ENCODE data around the gene ATP9B.

ATP9B gene

DNA sequence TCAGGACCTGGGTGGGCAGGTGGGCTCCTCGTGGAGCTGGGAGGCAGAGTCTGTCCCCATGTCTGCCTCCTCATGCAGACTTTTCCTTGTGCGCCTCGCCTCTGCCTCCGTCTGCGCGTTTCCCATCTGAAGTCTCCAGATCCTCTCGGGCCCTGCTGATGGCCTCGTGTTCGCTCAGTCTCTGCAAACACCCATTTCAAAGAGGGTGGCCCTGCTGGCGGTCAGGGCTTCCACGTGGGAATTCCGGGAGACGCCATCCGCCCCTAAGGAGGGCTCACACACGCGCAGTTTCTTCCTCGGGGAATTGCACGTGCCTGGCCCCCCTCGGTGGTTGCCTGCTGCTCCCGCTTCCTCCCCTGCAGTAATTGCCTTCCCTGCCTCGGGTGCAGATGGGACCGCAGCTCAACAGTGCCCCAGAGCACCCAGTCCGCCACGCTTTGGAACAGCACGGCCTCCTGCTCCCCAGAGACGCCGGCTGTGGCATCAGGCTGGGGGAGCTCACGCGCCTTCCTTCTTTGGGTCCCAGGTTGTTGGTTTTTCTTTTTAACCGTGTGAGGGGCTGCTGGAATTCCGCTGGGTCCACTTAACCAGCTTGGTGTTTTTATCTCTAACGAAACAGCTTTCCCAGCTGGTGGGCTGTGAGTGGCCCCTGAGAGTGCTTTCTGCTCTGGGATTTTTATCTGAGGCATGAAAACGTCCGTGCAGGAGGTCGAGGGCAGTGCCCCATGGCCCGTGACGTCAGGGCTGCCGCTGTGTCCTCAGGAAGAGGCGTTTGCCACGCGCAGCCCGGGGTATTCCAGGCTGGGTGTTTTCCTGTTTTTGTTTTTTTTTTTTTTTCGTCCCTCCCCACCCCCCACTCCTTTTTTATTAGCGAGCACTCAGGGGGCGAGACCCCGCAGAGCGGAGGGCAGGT, 342.7 kb downstream of the ATP9B start:
- Histone ChIP-seq H3K36me3 (ENCODE audit: insufficient read depth, insufficient read length, low read length) (peaks cover 45% of the 10 kb centered on the region), H3K9me3 (ENCODE audit: insufficient read depth, low read length) (no peaks in the 10 kb centered on the region), H3K9ac (ENCODE audit: insufficient read length, low read depth) (peak overlapping the region; percentile 42), H3K4me3 (ENCODE audit: insufficient read length, low read depth) (no peak overlapping the region), H3K27me3 (ENCODE audit: insufficient read depth, insufficient read length) (no peaks in the 10 kb centered on the region), H3K4me1 (ENCODE audit: insufficient read depth, insufficient read length) (peaks cover 11% of the 10 kb centered on the region)
- DNase-seq (ENCODE audit: low read depth, low spot score), result no peak
- TF ChIP-seq ZNF274 (IDR thresholded peaks at IDR 0.05; ENCODE audit: low read depth, low read length) (no peak), YY1 (IDR thresholded peaks at IDR 0.05; ENCODE audit: insufficient read depth, insufficient read length) (no peak), SUZ12 (IDR thresholded peaks at IDR 0.05; ENCODE audit: extremely low read depth, insufficient read depth, insufficient read length) (no peak)

DNA sequence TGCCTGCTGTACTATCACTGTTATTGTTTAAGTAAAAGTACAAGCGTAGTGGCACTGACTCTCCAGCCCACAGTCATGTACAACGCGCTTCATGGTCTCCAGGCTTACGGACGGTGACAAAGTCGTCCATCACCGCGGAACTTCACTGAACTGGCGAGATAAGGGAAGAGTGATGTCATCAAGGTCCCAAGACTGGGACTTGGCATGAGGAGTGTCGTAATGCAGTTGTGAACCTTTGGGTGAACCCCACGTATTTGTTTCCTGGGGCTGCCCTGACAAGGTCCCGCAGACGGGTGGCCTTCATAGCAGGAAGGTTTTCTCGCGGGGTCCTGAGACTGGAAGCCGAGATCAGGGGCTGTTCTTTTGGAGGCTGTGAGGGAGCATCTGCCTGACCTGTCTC, 343.8 kb downstream of the ATP9B start:
- TF ChIP-seq YY1 (IDR thresholded peaks at IDR 0.05; ENCODE audit: insufficient read depth, insufficient read length), result no peak
- TF ChIP-seq SUZ12 (IDR thresholded peaks at IDR 0.05; ENCODE audit: extremely low read depth, insufficient read depth, insufficient read length), result no peak
- TF ChIP-seq ZNF274 (IDR thresholded peaks at IDR 0.05; ENCODE audit: low read depth, low read length), result no peak
- no peak for DNase-seq (ENCODE audit: low read depth, low spot score)
- Histone ChIP-seq H3K27me3 (ENCODE audit: insufficient read depth, insufficient read length) (no peaks in the 10 kb centered on the region), H3K36me3 (ENCODE audit: insufficient read depth, insufficient read length, low read length) (peaks cover 45% of the 10 kb centered on the region), H3K9me3 (ENCODE audit: insufficient read depth, low read length) (no peaks in the 10 kb centered on the region), H3K4me1 (ENCODE audit: insufficient read depth, insufficient read length) (peaks cover 9% of the 10 kb centered on the region), H3K9ac (ENCODE audit: insufficient read length, low read depth) (no peak overlapping the region), H3K4me3 (ENCODE audit: insufficient read length, low read depth) (no peak overlapping the region)

DNA sequence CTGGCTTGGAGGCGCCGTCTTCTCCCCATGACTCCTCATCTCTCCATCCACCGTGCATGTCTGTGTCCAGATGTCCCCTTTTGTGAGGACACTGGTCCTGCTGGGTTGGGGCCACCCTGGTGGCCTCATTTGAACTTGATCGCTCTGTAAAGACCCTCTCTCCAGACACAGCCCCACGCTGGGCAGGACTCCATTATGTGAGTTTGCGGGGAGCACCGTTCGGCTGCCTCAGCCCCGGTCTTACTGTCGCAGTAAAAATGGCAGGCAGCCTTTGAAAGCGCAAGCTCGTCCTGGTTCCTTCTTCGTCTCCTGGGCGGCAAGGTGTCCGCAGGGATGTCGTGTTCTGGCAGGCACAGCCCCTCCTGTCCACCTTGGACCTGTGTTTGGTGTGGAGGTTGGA, 344.2 kb downstream of the ATP9B start:
- Histone ChIP-seq H3K4me3 (ENCODE audit: insufficient read length, low read depth) (no peak overlapping the region), H3K27me3 (ENCODE audit: insufficient read depth, insufficient read length) (no peaks in the 10 kb centered on the region), H3K36me3 (ENCODE audit: insufficient read depth, insufficient read length, low read length) (peaks cover 48% of the 10 kb centered on the region), H3K9ac (ENCODE audit: insufficient read length, low read depth) (no peak overlapping the region), H3K4me1 (ENCODE audit: insufficient read depth, insufficient read length) (peaks cover 9% of the 10 kb centered on the region), H3K9me3 (ENCODE audit: insufficient read depth, low read length) (no peaks in the 10 kb centered on the region)
- no peak for TF ChIP-seq SUZ12 (IDR thresholded peaks at IDR 0.05; ENCODE audit: extremely low read depth, insufficient read depth, insufficient read length)
- no peak for TF ChIP-seq ZNF274 (IDR thresholded peaks at IDR 0.05; ENCODE audit: low read depth, low read length)
- no peak for TF ChIP-seq YY1 (IDR thresholded peaks at IDR 0.05; ENCODE audit: insufficient read depth, insufficient read length)
- DNase-seq (ENCODE audit: low read depth, low spot score), result no peak

DNA sequence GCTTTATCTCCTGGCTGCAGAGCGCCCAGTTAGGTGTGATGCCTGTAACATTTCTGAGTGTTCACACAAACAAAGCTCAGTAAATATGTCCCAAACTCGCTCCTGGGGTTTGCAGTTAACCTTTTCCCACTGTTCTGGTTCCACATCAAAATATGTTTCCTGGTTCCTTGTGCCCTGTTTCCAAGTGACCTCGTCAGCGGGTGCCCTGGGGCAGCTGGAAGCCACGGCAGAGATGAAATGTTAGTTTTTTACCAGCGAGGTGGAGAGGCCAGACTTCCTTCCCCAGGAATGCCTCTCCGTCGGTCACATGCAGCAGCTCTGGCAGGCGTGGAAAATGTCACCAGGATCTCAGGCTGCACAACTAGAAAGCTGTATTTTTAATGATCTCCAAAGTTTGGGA, 344.7 kb downstream of the ATP9B start:
- TF ChIP-seq ZNF274 (IDR thresholded peaks at IDR 0.05; ENCODE audit: low read depth, low read length) (no peak), SUZ12 (IDR thresholded peaks at IDR 0.05; ENCODE audit: extremely low read depth, insufficient read depth, insufficient read length) (no peak), YY1 (IDR thresholded peaks at IDR 0.05; ENCODE audit: insufficient read depth, insufficient read length) (no peak)
- Histone ChIP-seq H3K9ac (ENCODE audit: insufficient read length, low read depth) (no peak overlapping the region), H3K4me3 (ENCODE audit: insufficient read length, low read depth) (no peak overlapping the region), H3K4me1 (ENCODE audit: insufficient read depth, insufficient read length) (peaks cover 9% of the 10 kb centered on the region), H3K27me3 (ENCODE audit: insufficient read depth, insufficient read length) (no peaks in the 10 kb centered on the region), H3K9me3 (ENCODE audit: insufficient read depth, low read length) (no peaks in the 10 kb centered on the region), H3K36me3 (ENCODE audit: insufficient read depth, insufficient read length, low read length) (peaks cover 50% of the 10 kb centered on the region)
- DNase-seq (ENCODE audit: low read depth, low spot score), result no peak

DNA sequence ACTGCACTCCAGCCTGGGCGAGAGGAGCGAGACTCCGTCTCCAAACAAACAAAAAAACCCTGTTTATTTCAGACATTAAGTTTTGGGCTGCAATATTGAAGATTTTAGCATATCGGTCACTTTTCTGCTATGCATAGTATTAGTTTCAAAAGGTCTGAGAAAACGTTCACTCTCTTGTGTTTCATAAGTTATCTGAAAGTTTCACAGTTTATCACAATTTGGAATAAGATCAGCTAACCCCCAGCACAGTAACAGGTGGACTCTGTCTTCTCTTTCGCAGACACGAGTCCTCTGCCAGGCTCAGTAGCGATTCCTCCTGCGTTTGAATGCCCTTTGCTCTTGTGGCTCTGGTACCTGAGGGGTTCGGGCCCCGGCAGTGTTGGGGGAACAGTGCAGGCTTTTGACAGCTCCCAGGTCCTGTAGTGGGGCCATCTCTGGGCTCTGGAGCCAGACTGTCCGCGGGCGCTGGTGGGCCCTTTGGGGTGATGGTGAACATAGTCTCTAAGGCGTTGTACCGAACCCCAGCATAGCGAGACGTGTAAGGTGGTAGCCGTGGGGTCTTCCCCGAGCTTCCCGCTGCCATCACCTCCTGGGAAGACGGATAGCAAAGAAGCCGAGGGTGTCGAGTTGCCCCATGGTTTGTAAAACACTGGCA, 347.0 kb downstream of the ATP9B start:
- Histone ChIP-seq H3K36me3 (ENCODE audit: insufficient read depth, insufficient read length, low read length) (peaks cover 54% of the 10 kb centered on the region), H3K9ac (ENCODE audit: insufficient read length, low read depth) (no peak overlapping the region), H3K9me3 (ENCODE audit: insufficient read depth, low read length) (no peaks in the 10 kb centered on the region), H3K4me3 (ENCODE audit: insufficient read length, low read depth) (no peak overlapping the region), H3K27me3 (ENCODE audit: insufficient read depth, insufficient read length) (no peaks in the 10 kb centered on the region), H3K4me1 (ENCODE audit: insufficient read depth, insufficient read length) (peaks cover 9% of the 10 kb centered on the region)
- no peak for DNase-seq (ENCODE audit: low read depth, low spot score)
- TF ChIP-seq ZNF274 (IDR thresholded peaks at IDR 0.05; ENCODE audit: low read depth, low read length) (no peak), YY1 (IDR thresholded peaks at IDR 0.05; ENCODE audit: insufficient read depth, insufficient read length) (no peak), SUZ12 (IDR thresholded peaks at IDR 0.05; ENCODE audit: extremely low read depth, insufficient read depth, insufficient read length) (no peak)

DNA sequence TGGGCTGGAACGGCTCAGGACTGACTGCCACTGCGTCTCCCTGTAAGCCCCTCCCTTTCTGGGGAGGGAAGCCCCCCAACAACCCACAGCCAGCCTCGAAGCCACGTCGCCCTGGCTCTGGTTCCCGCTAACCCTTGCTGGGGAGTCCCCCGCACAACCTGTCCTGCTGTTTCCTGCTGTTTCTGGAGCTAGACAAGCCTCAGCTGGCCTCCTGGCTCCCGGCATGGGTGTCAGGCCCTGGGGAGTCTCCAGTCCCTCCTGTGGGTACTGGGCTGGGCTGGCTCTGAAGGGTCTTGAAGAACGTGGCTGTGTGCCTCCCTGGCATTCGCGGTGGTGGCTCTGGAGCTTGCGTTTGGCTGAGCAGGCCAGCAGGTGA, 347.5 kb downstream of the ATP9B start:
- Histone ChIP-seq H3K9me3 (ENCODE audit: insufficient read depth, low read length) (no peaks in the 10 kb centered on the region), H3K4me3 (ENCODE audit: insufficient read length, low read depth) (no peak overlapping the region), H3K4me1 (ENCODE audit: insufficient read depth, insufficient read length) (peaks cover 9% of the 10 kb centered on the region), H3K9ac (ENCODE audit: insufficient read length, low read depth) (no peak overlapping the region), H3K27me3 (ENCODE audit: insufficient read depth, insufficient read length) (no peaks in the 10 kb centered on the region), H3K36me3 (ENCODE audit: insufficient read depth, insufficient read length, low read length) (peaks cover 56% of the 10 kb centered on the region)
- TF ChIP-seq SUZ12 (IDR thresholded peaks at IDR 0.05; ENCODE audit: extremely low read depth, insufficient read depth, insufficient read length) (no peak), YY1 (IDR thresholded peaks at IDR 0.05; ENCODE audit: insufficient read depth, insufficient read length) (no peak)
- no peak for DNase-seq (ENCODE audit: low read depth, low spot score)

DNA sequence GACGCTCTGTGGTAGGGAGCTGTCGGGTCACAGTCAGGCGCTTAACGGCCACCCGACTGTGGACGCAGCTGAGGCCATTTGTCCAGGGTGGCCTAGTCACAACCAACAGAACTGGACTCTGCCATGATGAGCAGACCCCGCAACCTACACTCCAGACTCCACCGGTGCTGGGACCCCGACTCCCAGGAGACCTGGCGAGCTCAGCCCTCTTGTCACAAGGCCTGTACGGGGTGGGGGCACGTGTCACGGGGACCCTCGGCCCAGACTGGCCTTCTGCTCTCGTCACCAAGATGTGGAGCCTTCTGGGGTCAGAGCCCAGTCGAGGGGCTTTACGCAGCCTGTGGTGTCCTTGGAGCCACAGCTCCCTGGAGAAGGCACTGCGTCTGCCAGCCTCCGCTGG, 349.0 kb downstream of the ATP9B start:
- peaks cover 55% of the 10 kb centered on the region for H3K36me3 ChIP-seq (ENCODE audit: insufficient read depth, insufficient read length, low read length)
- H3K9ac ChIP-seq (ENCODE audit: insufficient read length, low read depth), result no peak overlapping the region
- H3K9me3 ChIP-seq (ENCODE audit: insufficient read depth, low read length), result no peaks in the 10 kb centered on the region
- H3K4me1 ChIP-seq (ENCODE audit: insufficient read depth, insufficient read length), result peaks cover 10% of the 10 kb centered on the region
- TF ChIP-seq YY1 (IDR thresholded peaks at IDR 0.05; ENCODE audit: insufficient read depth, insufficient read length) (no peak), ZNF274 (IDR thresholded peaks at IDR 0.05; ENCODE audit: low read depth, low read length) (no peak)
- no peaks in the 10 kb centered on the region for H3K27me3 ChIP-seq (ENCODE audit: insufficient read depth, insufficient read length)
- H3K4me3 ChIP-seq (ENCODE audit: insufficient read length, low read depth), result no peak overlapping the region
- DNase-seq (ENCODE audit: low read depth, low spot score), result no peak
